Astrocyte of the spinal cord (primary cell): ENCODE measurements around the gene LENG9.

Source experiments
- DNase-seq: peaks from one replicate; pipeline ENCODE4 v3.0.0; 2011; ENCODE audit warnings: low read depth, low spot score
- H3K4me3 ChIP-seq: 2 replicates; pipeline ENCODE4 v1.5.1; 2011; ENCODE audit warnings: low read depth, mild to moderate bottlenecking, low read length, moderate library complexity
- CTCF ChIP-seq: IDR thresholded peaks from 2 replicates; pipeline ENCODE4 v1.5.1; 2012; ENCODE audit warnings: low read depth, mild to moderate bottlenecking, low read length, inconsistent platforms
- in situ Hi-C: cut with HindIII; loops from 2 replicates; pipeline ENCODE4 v1.10.0; 2017; ENCODE audit warnings: low sequenced_read_pairs

LENG9 gene

GRCh38 chr19:54415208-54415900 lies 48.2 kb downstream of the LENG9 start, which contains the start of gene TTYH1:
TSS of gene TTYH1 (plus strand) at chr19:54415464. CDS start at chr19:54415553, 89 bp downstream.
- TF ChIP-seq CTCF: peak; percentile 15
- in situ Hi-C loops: no loop called here
- DNase-seq: no peak
- no peak within 1 kb of the TSS for H3K4me3 ChIP-seq

- no peak overlapping the region for H3K4me3 ChIP-seq
- TF ChIP-seq CTCF: no peak
- no peak for DNase-seq
- in situ Hi-C loops: no loop called here
Observed at GRCh38 chr19:54414156-54414555, 49.4 kb downstream of the LENG9 start.

- TF ChIP-seq CTCF: no peak
- DNase-seq: no peak
- in situ Hi-C loops: no loop called here
- no peak overlapping the region for H3K4me3 ChIP-seq
Observed at GRCh38 chr19:54412877-54413276, 50.7 kb downstream of the LENG9 start.
